RPMI7951 (cell line): ENCODE measurements around the gene SEPHS2. TPM values are rescaled to one million over a fixed set of nuclear protein-coding genes. Genes with fewer than 3 reads are reported as not detected.
A peak's percentile ranks its signal among the peaks of the same experiment; 100 is the strongest.

Experiments used
- DNase-seq: peaks from one replicate; pipeline ENCODE4 v3.0.0-alpha.2; 2012; ENCODE audit warnings: low read depth
- total RNA-seq: library from RNA; depleted of rRNA; stranded (reverse); fragments of >200 nt; shearing (Covaris generic); gene quantifications from 2 replicates; pipeline ENCODE4 v1.2.3, GENCODE V29; 2014

Gene SEPHS2
- total RNA-seq, 1 experiment from 2014 or later: 11.2 TPM

DNA sequence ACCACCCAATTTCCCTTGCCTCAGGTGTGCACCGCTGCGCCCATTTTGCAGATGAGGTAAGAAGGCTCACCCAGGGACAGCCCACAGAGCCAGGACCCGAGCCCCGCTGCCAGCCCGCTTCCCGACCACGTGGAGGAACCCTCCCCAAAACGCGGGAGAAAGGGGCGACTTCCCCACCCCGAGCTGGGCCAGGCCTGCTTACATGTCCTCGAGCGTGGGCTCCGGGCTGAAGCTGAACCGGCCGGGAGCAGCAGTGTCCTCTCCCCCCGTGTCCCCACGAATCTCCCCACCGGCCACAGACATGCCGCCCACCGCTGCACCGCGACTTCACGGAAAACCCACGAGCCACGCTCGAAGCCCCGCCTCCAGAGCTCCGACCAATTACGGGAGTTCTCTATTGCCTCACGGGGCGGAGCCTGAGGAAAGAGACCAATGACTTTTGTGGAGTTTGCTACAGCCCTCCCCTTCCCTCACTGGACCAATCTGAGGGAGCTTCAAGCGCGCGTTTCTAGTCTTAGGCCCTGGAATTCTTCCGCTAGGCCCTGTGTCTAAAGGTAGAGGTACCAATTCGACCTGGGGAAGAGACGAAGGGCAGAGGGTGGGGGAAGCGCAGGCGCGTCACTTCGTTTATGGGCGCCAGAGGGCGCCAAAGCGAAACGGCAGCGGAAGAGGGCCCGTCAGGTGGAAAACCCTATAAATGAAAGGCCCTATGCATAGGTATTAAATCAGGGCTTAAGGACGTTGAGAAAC, 15.8 kb downstream of the SEPHS2 start, which contains the start of gene DCTPP1:
DCTPP1 (minus strand) TSS at position 353 of the 750 bp plus-strand sequence; CDS start at position 303, 50 bp downstream.
- DNase-seq: peak; percentile 98

DNA sequence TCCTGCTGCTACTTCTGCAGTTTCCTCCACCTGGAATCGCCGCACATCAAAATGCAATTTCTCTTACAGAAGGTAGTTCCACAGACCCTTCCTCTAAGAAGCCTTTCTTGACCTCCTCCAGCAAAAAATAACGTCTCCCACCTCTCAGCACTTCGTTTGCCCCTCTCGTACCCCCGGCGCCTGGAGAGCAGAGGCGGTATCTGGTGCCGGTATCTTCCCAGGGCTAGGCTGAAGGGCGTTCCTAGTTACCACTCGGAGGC, 16.3 kb downstream of the SEPHS2 start:
- no peak for DNase-seq

DNA sequence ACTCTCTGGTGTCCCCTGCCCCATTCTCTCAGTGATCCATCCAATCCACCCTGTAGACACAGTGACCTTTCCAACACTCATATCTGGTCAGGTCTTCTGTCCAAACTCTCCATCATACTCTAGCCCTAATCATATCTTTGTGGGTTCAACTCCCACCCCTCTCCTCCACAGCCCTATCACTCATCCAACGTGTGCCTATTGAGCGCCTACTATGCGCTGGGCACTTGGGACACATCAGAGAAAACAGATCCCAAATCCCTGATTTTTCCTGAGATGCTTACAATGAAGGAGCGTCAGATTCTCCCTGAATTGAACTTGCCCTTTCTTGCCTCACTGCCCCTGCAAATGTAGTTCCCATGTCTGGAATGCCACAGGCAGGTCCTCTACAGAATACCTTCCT, 17.6 kb downstream of the SEPHS2 start:
- DNase-seq: no peak

DNA sequence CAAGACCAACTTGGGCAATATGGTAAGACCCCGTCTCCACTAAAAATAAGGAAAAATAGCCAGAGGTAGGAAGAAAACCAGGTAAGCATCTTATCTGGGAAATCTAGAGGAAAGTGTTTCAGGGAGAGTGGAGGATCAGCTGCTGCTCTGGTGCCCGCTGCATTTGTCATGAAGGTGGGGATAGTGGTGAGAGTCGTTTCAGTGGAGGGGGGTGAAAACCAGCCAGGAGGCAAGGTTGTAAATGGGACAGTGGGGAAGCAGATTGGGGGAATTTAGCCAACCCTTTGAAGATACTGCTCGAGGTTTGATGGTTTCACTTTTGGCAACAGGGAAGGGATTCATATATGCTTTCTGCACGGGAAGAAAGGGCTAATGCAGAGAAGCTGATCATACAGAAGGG, 24.7 kb downstream of the SEPHS2 start:
- DNase-seq: no peak

DNA sequence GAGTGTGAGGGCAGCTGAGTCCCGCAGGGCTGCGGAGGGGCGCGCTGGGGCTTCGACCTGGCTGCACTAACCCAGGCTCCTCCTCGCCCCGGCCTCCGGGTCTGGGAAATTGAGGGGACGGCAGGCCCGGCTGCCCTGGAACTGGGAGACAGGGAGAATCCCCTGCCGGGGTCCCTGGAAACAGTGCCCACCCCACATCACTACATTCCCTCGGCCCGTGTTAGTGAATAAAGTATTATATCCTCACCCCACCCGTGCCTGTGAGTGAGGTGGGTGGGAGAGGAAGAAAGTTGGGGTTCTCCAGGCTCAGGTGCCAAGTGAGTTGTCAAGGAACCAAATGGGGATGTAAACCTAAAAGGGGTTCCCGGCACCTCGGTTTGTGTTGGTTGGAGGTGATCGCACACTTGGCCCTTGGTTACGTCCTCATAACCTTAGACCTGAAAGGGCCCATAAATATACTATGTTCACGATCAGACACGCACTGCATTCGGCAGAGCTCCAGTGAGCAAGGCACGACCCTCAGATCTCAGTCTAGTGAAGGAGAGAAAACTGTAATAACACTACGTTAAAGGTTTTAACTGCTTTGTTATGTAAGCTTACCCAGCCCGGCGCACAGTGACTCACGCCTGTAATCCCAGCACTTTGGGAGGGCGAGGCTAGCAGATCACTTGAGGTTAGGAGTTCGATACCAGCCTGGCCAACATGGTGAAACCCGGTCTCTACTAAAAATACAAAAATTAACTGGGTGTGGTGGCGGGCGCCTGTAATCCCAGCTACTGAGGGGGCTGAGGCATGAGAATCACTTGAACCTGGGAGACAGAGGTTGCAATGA, 27.1 kb downstream of the SEPHS2 start:
- DNase-seq: no peak

DNA sequence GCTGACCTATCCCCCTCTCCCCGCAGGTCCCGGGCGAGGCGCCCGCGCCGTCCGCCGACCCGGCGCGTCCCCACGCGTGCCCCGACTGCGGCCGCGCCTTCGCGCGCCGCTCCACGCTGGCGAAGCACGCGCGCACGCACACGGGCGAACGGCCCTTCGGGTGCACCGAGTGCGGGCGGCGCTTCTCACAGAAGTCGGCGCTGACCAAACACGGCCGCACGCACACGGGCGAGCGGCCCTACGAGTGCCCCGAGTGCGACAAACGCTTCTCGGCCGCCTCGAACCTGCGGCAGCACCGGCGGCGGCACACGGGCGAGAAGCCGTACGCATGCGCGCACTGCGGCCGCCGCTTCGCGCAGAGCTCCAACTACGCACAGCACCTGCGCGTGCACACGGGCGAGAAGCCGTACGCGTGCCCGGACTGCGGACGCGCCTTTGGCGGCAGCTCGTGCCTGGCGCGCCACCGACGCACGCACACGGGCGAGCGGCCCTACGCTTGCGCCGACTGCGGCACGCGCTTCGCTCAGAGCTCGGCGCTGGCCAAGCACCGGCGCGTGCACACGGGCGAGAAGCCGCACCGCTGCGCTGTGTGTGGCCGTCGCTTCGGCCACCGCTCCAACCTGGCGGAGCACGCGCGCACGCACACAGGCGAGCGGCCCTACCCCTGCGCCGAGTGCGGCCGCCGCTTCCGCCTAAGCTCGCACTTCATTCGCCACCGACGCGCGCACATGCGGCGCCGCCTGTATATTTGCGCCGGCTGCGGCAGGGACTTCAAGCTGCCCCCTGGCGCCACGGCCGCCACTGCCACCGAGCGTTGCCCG, 27.9 kb downstream of the SEPHS2 start:
- peak; percentile 85 for DNase-seq

DNA sequence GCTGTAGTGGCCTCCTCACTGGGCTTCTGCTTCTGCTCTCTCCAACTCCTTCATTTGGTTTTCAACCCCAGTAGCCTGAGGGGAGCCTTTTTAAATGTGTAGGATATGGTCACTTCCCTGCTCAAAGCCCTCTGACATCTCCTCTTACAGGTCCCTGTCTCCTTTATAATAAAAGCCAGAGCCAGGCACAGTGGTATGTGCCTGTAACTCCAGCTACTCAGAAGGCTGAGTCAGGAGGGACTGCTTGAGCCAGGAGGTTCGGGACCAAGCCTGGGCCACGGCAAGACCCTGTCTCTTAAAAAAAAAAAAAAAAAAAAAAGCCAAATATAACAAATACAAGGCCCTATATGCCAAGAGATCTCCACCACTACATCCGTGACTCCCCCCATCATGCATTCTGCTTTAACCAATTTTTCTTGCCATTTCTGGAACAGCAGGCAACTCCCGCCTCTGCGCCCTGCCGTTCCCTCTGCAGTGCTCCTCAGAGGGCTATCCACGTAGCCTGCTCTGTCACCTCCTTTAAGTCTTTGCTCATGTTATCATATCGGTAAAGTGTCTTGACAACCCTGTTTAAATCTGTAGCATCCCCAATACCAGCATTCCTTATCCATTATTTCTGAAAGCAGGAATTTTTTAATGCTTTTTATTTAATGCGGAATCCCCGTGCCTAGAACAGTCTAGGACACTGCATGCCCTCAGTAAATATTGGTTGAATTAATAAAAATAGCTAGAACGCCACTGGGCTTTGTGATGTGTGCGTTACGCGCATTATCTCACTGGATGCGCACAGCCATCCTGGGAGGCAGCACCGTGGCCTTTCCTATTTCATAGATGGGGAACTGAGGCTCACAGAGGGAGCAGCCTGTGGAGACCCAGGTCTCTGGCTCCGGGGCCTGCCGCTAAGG, 28.8 kb downstream of the SEPHS2 start:
- DNase-seq: no peak

DNA sequence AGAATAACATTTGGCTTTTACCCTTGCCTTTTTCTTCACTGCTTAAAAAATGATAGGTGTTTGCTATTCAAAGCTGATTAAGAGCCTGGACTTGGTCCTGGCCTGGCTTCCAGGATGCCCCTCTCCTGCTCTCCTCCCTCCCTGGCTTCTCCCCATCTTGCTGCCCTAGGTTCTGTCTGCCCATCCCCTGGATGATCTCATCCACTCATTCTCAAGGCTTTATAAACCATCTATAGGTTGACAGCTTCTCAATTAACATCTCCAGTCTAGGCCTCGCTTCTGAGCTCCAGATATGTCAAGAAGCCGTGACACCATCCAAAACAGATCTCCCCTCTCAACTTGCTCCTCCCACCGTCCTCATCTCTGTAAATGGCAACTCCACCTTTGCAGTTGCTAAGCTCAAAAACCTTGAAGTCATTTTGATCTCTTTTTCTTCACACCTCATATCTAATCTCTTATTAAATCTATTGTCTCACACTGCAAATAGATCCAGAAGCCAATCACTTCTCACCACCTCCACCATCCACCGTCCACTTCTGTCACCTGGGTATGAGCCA, 29.5 kb downstream of the SEPHS2 start:
- DNase-seq: no peak

DNA sequence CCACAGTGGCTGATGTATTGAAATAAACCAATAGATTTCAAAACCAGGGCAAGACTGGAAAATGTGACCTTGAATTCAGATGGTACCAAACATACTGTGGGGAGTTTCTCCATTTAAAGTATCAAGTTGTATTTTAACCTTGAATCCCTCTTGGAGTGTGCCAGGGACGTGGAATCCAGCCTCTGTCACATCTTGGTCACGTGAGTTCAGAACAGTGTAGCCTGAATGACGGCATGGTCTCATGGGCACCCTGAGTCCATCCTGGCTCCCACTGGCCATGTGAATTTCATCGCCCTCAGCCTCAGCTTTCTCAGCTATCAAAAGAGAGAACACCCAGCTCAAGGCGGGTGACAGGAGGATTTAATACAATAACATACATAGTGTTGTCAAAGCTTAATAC, 31.5 kb downstream of the SEPHS2 start:
- DNase-seq: no peak

DNA sequence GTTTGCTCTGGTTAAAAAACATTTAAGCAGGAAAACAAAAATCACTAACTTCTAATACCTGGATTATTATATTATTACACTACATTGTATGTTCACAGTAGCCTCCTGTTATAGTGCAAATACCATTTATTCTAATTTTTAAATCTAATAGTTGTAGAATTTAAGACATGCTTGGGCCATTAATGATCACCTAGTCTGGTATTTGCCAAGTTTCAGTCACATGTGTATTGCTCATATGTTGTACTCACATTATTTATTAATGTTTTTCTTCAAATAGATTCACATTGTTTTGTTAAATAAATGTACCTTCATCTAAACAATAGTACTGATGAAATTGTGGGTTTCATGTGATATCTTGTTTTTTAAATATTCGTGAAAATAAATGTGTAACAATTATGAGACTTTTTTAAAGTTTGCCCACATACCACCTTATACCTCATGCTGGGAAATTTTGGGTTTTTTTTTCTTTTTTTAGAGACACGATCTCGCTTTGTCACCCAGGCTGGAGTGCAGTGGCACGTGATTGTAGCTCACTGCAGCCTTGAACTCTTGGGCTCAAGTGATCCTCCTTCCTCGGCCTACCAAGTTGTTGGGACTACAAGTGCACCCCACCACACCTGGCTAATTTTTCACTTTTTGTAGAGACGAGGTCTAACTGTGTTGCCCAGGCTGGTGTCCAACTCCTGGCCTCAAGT, 32.4 kb downstream of the SEPHS2 start:
- no peak for DNase-seq

DNA sequence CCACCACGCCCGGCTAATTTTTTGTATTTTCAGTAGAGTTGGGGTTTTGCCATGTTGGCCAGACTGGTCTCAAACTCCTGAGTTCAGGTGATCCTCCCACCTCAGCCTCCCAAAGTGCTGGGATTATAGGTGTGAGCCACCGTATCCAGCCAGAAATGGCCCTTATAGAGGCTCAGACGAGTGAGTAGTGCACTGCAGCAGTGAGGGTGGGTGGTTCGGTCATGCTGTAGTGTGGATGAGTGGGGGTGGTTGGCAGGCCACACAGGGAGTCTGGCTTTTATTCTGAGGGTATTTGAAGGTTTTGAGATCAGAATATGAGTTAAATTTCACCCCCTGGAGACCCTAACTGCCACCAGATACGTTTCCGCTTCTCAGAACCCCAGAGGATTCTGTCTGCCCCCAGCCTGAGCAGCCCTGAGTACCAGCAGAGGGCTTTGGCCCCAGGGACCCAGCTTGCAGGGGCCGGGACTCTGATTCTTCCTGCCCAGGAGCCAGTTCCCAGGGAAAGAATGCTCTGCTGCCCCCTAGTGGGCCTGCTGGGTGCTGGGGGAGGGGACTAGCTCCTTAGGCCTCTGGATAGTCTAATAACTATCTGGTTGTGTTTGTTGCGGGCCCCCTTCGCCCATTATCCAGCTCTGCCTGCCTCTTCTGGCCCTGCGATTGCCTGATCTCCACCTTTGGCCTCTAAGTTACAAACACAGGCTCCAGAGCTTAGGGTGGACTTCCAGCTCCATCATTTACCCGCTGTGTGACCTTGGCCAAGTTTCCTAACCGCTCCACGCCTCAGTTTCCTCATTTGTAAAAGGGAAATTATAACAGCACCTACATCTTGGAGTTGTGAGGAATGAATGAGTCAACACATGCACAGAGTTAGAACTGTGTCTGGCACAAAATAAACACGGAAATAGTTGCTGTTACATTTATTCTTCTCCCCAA, 36.3 kb downstream of the SEPHS2 start:
- DNase-seq: peak; percentile 75

DNA sequence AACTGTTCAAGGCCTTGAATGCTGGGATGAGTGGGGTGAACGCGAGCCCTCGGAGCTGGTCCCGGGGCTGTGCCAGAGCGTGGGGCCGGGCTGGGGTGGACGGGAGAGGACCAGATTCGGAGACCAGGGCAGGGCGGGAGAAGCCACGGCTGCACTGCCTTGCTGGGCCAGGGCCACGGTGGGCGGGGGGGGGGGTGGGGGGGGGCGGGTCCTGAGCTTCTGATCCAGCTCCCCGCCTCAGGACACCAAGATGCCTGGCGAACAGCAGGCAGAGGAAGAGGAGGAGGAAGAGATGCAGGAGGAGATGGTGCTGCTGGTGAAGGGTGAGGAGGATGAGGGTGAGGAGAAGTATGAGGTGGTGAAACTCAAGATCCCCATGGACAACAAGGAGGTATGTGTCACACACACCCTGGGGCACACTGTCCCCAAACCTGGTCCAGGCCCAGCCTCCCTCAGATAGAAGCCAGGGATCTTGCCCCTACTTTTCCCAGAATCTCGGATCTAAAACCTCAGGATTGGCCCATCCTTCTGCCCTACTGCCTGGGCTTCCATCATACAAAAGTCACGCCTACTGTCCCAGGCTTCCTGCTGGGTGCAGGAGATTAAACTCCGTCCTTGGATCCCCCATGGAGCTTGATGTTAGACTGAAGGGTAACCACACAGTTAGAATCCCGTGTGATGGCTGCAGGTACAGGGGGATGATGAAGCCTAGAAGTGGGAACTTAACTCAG, 37.7 kb downstream of the SEPHS2 start:
- no peak for DNase-seq

DNA sequence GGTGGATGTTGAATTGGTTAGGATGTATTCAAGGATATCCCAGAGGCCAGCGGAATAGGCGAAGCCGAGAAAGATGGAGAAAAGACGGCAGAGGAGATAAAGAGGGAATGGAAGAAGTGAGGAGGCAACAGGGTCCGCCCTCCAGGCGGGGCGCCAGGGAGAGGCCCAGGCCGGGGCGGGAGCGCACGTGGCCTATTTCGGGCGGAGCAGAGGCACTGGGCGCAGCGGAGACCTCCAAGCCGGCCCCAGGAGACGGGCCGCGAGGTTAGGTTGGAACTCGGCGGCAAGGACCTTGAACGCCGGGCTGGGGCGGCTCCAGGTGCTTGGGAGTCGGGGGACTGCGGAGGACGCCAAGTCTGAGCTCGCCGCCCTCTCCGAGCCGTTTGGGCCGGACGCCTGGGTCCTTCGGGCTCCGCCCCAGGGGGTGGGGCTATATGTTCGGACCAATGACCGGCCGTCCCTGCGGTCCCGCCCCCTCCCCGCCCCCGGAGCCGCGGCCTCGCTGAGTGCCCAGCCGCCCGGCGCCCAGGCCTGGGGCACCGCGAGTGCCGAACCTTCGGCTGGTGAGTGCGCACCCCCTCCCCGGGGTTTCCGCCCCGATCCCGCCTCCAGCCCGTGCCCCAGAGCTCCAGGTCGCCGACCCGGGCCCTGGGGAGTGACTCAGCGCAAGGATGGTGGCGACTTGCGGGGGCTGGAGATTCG, 38.4 kb downstream of the SEPHS2 start, which contains the start of gene ZNF771:
ZNF771 (plus strand) TSS at position 505 of the 702 bp plus-strand sequence. CDS start 448 bp downstream, outside the sequence.
- peak; percentile 83 for DNase-seq

DNA sequence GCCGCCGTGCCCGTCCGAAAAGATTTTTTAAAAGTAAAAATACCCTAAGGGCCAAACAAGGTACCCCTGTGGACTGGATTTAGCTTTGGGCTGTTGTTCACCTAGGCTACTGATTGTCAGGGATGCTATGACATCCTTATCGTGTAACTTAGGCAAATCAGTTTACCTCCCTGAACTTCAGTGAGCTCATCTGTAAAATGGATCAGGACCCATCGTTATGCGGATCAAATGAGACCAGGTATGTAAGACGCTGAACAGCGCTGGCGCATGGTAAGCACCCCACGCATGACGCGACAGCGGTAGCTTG, 38.9 kb downstream of the SEPHS2 start:
- DNase-seq: no peak

DNA sequence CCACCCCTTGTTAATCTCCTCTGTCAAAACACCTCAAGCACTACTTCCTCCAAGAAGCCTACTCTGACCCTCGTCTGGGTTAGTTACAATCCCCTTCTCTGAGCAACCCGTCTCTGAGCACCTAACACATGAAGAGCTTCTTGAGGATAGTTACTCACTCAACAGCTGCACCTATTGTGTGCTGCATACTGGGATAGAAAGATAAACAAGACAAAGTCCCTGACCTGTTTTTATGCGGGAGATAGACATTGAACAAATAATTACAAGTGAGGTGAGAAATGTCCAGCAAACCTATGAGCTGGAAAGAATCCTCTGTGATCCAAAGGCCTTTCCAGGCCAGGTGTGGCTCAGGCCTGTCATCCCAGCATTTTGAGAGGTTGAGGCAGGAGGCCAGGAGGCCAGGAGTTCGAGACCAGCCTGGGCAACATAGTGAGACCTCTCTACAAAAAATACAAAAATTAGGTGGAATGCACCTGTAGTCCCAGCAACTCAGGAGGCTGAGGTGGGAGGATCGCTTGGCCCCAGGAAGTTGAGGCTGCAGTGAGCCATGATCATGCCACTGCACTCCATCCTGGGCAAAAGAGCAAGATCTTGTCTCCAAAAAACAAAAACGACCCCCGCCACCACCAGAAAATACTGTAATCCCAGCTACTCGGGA, 43.8 kb downstream of the SEPHS2 start:
- no peak for DNase-seq

DNA sequence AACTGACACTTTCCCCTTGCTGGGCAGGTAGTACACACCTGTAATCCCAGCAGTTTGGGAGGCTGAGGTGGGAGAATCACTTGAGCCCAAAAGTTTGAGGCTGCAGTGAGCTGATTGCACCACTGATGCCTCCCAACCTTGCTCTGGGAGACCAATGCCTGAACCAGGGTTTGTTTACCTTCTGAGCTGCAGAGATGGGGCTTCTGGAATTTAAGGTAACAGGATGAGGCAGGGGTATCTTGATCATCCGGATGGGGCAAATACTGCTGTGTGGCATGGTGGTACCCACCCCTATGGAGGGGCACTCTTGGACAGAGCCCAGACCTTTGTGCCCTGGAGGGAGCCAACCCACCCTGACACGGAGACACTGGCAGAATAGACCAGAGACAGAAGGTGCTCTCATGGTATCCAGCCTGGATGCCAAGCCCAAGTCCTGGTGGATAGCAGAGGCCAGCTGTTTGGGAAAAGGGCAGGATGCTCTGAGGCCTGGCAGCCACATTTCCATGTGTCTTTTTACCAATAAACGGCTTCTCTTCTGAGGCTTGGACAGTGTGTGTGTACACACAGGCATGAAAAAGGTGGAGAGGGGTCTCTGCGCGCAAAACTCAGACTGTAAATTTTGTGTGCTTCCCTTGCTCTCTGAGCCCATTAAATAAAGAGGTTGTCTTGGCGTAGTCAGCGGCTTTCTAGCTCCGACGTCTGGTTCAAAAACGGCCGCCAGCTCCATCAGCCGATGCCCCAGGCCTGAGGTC, 46.1 kb downstream of the SEPHS2 start:
- DNase-seq: no peak
